WI38 (cell line): ENCODE measurements around the gene DDX27.

Experiments
- H3K4me3 ChIP-seq: 2 replicates; pipeline ENCODE4 v1.5.1; 2011; ENCODE audit warnings: low read depth, mild to moderate bottlenecking, control low read depth, low read length
- CTCF ChIP-seq: IDR thresholded peaks from 2 replicates; pipeline ENCODE4 v1.5.1; 2012; ENCODE audit warnings: low read depth, mild to moderate bottlenecking, control low read depth, low read length

DDX27 gene

DNA sequence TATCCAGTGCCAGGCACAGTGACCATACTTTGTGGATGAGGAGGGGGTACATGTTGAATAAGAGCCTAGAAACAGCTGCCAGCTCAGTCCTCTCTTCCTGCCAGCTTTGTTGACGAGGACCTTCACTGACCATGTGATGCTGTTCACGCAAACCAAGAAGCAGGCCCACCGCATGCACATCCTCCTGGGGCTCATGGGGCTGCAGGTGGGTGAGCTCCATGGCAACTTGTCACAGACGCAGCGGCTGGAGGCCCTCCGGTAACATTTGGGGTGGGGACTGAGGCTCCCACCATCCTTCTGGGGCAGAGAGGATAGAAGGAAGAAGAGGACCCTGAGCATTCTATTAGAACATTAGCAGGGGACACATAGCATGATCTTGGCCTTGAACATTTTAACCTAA is 15.6 kb downstream of the DDX27 start:
- no peak for TF ChIP-seq CTCF
- H3K4me3 ChIP-seq: no peak overlapping the region

DNA sequence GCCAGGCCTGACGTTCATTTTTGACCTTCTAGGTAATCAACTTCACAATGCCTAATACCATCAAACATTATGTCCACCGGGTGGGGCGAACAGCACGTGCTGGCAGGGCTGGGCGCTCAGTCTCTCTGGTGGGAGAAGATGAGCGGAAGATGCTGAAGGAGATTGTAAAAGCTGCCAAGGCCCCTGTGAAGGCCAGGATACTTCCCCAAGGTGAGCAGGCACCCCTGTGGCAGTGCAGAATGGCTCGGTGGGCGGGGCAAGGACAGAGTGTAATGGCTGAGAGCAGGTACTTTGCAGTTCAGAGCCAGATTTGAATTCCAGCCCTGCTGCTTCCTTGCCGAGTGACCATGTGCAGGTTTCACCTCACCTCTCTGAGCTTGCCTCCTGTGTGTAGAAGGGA is 17.1 kb downstream of the DDX27 start:
- H3K4me3 ChIP-seq: no peak overlapping the region
- no peak for TF ChIP-seq CTCF

DNA sequence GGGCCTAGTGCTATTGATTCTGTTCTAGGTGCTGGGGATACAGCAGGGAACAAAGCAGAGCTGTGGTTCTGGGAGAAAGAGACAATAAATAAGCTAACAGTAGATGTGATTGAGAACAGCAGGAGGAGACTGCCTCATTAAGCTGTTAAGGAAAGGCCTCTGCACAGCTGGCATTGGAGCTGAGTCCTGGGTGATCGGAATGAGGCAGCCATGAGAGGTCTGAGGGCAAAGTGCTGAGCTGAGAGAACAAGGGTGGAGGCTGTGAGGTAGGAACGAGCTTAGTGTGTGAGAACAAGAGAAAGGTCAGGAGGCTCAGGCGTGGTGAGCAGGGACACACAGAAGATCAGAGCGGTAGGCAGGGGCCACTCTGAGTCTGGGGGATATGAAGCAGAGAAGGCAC is 18.3 kb downstream of the DDX27 start:
- TF ChIP-seq CTCF: no peak
- no peak overlapping the region for H3K4me3 ChIP-seq

- no peak overlapping the region for H3K4me3 ChIP-seq
- TF ChIP-seq CTCF: peak; percentile 59
Measured at GRCh38 chr20:49245921-49246740, 26.9 kb downstream of the DDX27 start.

GRCh38 chr20:49247169-49247723 is 28.0 kb downstream of the DDX27 start:
- no peak for TF ChIP-seq CTCF
- no peak overlapping the region for H3K4me3 ChIP-seq

- no peak for TF ChIP-seq CTCF
- no peak overlapping the region for H3K4me3 ChIP-seq
Measured at GRCh38 chr20:49247792-49248191, 28.6 kb downstream of the DDX27 start.

DNA sequence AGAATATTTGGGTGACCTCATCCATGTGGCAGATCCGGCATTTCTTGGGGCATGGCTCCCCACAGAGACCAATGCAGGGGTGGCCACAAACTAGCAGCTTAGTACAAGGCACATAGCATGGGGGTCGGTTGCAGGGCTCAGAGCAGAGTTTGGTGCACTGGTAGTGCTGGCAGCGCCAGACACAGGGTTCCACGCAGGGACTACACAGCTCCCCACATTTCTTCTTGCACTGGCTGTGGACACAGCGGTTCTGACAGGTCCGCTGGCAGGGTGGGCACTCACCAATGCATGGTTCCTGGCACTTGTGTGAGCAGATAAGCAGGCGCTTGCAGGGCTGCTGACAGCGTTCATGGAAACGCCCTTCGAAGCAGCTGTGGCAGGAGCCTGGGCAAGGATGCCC is 29.1 kb downstream of the DDX27 start:
- H3K4me3 ChIP-seq: no peak overlapping the region
- TF ChIP-seq CTCF: no peak
